ENCODE data around the gene SMIM1.
"Not testable (repeated sequence)": the region's sequence is repeated elsewhere in the genome, so short reads cannot be mapped to it uniquely, and the experiment has no call there.

The SMIM1 gene

DNA sequence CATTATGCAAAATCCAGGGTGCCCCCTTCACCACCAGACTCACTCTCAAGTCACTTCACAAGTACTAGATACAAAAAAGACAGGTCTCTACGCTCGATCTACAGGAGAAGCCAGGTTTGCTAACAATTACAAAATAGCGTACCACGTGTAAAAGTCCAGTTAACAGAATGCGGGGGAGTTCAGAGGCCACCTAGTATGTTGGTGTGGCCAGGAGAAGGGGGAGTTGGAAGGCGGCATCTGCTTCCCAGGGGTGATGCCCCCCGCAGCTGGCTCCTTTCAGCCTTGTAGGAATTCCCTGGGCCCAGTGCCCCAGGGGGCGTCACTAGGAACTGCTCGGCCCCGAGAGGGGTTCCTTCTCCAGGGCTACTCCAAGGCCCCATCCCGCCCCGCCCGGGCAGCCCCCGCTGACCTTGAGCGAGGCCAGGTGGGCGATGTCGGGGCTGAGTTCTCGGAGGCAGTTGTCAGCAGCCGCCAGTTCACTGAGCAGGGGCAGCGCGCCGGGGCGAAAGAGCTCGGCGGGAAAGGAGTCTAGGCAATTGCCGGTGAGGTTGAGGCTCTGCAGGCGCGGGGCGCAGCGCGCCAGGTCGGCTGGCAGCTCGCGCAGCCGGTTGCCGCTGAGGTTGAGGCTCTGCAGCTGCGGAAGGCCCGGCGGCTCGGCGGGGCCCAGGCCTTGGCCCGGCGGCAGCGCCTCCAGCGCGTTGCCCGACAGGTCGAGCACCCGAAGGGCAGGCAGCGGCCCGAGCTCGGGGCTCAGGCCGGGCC, 23.1 kb downstream of the SMIM1 start:
- no peak for TF ChIP-seq ZFX (IDR thresholded peaks at IDR 0.05; ENCODE audit: borderline replicate concordance)
- TF ChIP-seq, protein P1, sequence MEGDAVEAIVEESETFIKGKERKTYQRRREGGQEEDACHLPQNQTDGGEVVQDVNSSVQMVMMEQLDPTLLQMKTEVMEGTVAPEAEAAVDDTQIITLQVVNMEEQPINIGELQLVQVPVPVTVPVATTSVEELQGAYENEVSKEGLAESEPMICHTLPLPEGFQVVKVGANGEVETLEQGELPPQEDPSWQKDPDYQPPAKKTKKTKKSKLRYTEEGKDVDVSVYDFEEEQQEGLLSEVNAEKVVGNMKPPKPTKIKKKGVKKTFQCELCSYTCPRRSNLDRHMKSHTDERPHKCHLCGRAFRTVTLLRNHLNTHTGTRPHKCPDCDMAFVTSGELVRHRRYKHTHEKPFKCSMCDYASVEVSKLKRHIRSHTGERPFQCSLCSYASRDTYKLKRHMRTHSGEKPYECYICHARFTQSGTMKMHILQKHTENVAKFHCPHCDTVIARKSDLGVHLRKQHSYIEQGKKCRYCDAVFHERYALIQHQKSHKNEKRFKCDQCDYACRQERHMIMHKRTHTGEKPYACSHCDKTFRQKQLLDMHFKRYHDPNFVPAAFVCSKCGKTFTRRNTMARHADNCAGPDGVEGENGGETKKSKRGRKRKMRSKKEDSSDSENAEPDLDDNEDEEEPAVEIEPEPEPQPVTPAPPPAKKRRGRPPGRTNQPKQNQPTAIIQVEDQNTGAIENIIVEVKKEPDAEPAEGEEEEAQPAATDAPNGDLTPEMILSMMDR (IDR thresholded peaks at IDR 0.05): no peak
- H3K27ac ChIP-seq: peak overlapping the region; percentile 60

DNA sequence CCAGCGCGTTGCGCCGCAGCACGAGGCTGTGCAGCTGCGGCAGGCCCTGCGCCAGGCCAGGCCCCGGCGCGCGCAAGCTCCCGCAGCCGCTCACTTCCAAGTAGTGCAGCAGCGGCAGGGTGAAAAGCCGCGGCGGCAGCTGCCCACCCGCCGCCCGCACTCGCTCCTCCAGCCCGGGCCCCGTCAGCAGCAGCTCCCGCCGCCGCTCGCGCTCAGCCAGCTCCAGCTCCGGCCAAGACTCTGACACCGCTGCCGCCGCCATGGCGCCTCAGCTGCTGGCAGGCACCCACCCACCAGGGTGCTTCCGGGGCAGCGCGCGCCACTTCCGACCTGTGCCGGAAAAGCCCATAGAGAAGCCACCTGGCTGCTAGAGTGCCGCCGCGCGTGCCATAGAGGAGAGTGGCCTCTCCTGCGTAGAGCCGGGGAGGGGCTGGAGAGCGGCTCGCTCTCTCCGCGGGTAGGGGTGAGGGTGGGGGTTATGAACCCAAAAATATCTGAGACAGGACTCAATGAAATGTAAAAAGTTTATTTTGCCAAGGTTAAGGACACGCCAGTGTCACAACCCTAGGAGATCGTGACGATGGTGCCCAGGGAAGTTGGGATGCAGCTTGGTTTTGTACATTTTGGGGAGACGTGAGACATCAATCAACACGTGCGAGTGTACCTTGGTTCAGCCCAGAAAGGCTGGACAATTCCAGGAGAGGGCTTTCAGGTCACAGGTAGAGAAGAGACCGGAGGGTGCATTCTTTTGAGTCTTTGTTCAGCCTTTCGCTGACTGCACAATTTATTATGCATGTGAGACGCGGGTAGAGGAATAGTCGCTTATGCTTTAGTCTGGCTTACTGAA, 23.9 kb downstream of the SMIM1 start, which contains the start of gene LRRC47:
LRRC47 (minus strand) TSS at position 284 of the 847 bp plus-strand sequence; CDS start at position 262, 22 bp downstream.
- H3K27ac ChIP-seq: peak within 1 kb of the TSS; percentile 60
- TF ChIP-seq, protein P1 (IDR thresholded peaks at IDR 0.05): no peak
- TF ChIP-seq ZFX (IDR thresholded peaks at IDR 0.05; ENCODE audit: borderline replicate concordance): peak; percentile 85; the same call in 1 of the 2 replicates

DNA sequence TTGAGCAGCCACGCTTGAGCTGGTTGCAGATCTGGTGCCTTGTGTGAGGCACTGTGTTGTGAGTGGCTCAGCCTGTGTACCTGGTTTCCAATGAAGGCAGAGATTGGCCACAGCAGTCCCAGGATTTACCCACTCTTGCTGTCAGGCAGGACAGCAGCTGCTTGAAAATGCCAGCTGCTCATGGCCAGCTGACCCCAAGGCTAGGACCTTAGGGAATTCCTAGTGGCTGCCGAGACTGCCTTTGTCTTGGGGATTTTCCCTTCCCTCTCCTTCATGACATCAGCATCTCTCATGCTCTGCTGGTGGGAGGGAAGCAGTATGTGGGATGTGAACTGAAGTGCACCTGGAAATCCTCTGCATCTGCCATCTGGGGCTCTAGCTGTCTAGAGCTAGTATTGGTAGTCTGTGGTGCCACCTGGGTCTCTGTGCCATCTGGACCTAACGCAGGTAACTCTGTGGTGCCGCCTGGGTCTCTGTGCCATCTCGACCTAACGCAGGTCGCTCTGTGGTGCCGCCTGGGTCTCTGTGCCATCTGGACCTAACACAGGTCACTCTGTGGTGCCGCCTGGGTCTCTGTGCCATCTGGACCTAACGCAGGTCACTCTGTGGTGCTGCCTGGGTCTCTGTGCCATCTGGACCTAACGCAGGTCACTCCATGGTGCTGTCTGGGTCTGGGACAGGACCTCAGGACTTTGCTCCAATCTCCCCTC, 27.6 kb downstream of the SMIM1 start:
- no peak overlapping the region for H3K27ac ChIP-seq
- TF ChIP-seq ZFX (IDR thresholded peaks at IDR 0.05; ENCODE audit: borderline replicate concordance): no peak
- TF ChIP-seq, protein P1 (IDR thresholded peaks at IDR 0.05): no peak

DNA sequence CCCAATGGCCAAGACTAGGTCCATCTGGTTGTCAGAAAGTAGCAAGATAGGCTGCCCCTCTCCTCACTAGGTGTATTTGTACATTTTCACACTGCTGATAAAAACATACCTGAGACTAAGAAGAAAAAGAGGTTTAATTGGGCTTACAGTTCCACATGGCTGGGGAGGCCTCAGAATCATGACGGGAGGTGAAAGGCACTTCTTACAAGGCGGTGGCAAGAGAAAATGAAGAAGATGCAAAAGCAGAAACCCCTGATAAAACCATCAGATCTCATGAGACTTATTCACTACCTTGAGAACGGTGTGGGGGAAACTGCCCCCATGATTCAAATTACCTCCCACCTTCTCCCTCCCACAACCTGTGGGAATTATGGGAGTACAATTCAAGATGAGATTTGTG, 28.2 kb downstream of the SMIM1 start:
- not testable (repeated sequence) for H3K27ac ChIP-seq

DNA sequence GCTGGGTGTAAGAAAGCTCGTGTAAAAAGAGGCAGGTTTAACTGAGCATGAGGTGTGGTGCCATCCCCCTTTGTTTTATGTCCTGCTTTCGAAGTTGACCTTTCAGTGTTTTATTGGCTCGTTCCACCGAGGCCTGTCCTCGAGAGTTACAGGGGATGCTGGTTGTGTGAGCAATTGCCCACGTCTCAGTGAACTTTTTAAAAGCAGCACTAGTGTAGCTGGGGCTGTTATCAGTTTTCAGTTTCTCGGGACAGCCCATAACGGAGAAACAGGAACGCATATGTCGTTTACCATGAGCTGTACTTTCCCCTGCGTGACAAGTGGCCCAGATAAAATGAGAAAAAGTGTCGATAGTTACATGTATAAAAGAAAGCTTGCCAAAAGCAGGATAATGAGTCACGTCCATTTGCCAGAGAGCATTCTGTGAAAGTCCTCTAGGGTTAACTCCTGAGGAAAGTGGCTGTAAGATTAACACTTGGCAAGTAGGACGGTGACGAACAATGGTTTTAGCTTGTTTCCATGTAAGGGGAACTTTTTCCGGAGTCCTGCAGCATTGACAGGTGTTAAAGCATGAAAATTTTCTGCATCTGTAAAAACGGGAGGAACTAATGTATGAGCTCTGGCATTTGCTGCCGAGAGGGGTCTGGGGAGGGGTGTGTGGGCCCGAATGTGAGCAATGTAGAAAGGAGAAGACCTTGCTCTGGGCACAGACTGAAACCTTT, 31.5 kb downstream of the SMIM1 start:
- H3K27ac ChIP-seq: no peak overlapping the region
- no peak for TF ChIP-seq ZFX (IDR thresholded peaks at IDR 0.05; ENCODE audit: borderline replicate concordance)
- TF ChIP-seq, protein P1 (IDR thresholded peaks at IDR 0.05): no peak

DNA sequence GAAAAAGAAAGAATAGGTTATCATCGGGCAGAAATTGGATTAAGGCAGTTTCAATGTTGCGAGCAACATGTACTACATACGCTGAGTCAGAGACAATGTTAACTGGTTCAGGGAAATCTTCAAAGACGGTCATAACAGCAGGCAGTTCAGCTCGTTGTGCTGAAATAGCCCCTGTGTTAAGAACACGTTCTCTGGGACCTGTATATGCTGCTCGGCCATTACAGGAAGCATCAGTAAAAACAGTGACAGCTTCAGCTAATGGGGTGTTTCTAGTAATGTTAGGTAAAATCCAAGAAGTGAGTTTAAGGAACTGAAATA, 32.0 kb downstream of the SMIM1 start:
- not testable (repeated sequence) for H3K27ac ChIP-seq

DNA sequence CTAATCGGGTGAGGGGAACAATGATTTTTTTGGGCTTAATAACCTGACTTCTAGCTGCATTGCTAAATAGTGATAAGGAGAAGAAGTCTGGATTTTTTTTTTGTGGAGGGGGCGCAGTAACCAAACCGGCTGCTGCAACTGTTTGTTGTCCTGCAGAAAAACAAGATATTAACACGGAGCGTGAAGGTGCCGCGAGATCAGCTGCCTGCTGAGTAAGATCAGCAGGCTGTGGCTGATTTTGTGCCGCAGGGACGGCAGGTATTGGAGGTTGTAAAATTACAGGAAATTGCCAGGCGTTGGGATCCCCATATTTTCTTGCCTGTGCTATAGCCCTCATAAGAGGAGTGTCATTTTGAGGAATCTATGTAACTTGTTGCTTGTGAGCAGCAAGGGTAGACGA, 32.5 kb downstream of the SMIM1 start:
- H3K27ac ChIP-seq: no peak overlapping the region

More for the DNA sequence above, 32.5 kb downstream of the SMIM1 start:
- TF ChIP-seq ZFX (IDR thresholded peaks at IDR 0.05; ENCODE audit: borderline replicate concordance): no peak
- TF ChIP-seq, protein P1 (IDR thresholded peaks at IDR 0.05): no peak
